ENCODE results near the gene TMEM38B.

DNA sequence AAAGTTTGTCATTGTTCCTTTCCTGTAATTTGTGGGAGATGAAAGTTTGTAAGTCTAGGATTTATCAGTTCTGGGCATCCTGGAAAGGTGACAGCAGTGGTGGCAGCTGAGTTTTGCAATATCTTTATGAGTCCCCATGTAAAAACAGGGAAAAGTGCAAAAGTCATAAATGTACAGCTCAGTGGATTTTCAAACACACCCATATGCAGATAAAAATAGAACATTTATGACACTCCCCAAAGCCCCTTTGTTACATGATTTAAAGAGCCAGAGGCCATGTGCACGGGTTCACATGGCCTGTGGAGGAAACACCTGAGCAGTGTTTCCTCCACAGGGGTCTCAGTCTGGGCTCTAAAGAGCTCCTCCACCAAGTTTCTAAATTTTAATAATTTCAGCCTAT, 6.3 kb downstream of the TMEM38B start:
- TF ChIP-seq, protein P1, sequence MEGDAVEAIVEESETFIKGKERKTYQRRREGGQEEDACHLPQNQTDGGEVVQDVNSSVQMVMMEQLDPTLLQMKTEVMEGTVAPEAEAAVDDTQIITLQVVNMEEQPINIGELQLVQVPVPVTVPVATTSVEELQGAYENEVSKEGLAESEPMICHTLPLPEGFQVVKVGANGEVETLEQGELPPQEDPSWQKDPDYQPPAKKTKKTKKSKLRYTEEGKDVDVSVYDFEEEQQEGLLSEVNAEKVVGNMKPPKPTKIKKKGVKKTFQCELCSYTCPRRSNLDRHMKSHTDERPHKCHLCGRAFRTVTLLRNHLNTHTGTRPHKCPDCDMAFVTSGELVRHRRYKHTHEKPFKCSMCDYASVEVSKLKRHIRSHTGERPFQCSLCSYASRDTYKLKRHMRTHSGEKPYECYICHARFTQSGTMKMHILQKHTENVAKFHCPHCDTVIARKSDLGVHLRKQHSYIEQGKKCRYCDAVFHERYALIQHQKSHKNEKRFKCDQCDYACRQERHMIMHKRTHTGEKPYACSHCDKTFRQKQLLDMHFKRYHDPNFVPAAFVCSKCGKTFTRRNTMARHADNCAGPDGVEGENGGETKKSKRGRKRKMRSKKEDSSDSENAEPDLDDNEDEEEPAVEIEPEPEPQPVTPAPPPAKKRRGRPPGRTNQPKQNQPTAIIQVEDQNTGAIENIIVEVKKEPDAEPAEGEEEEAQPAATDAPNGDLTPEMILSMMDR (IDR thresholded peaks at IDR 0.05) = no peak
- TF ChIP-seq POLR2A (IDR thresholded peaks at IDR 0.05) = no peak

All from Peyer's patch (tissue), 4 donors.